Endodermal cell (in vitro differentiated cells): ENCODE data around the gene MSL3B.

Source experiments
- DNase-seq: peaks from one replicate; pipeline ENCODE4 v3.0.0-alpha.2; 2017
- H3K27ac ChIP-seq: 2 replicates; pipeline ENCODE4 v1.5.1; 2013; ENCODE audit warnings: mild to moderate bottlenecking, low read depth, low read length, moderate library complexity
- H3K27me3 ChIP-seq: 2 replicates; pipeline ENCODE4 v1.6.1; 2013; ENCODE audit warnings: mild to moderate bottlenecking, low read length, moderate library complexity; ENCODE audit not compliant: insufficient read depth, control insufficient read depth, poor library complexity, severe bottlenecking
- H3K36me3 ChIP-seq: 2 replicates; pipeline ENCODE4 v1.7.0; 2013; ENCODE audit warnings: mild to moderate bottlenecking, low read length, moderate library complexity; ENCODE audit not compliant: control insufficient read depth, insufficient read depth
- H3K4me1 ChIP-seq: one replicate; pipeline ENCODE4 v1.7.0; 2013; ENCODE audit warnings: low read length; ENCODE audit not compliant: control insufficient read depth, insufficient read depth
- H3K4me3 ChIP-seq: 2 replicates; pipeline ENCODE4 v1.5.1; 2013; ENCODE audit warnings: mild to moderate bottlenecking, low read length, moderate library complexity
- H3K9ac ChIP-seq: 2 replicates; pipeline ENCODE4 v1.6.1; 2013; ENCODE audit warnings: mild to moderate bottlenecking, low read length, moderate library complexity; ENCODE audit not compliant: poor library complexity, severe bottlenecking; ENCODE audit errors: extremely low read depth
- H3K9me3 ChIP-seq: 2 replicates; pipeline ENCODE4 v1.6.1; 2013; ENCODE audit warnings: mild to moderate bottlenecking, low read length, moderate library complexity; ENCODE audit not compliant: control insufficient read depth
- H3K27ac Mint-ChIP-seq: 2 replicates; pipeline ENCODE4 v1.8.0; 2020; ENCODE audit warnings: mixed read lengths
- H3K27me3 Mint-ChIP-seq: 2 replicates; pipeline ENCODE4 v1.8.0; 2021; ENCODE audit warnings: mild to moderate bottlenecking, mixed read lengths; ENCODE audit not compliant: insufficient read depth
- H3K36me3 Mint-ChIP-seq: 2 replicates; pipeline ENCODE4 v1.8.0; 2020; ENCODE audit warnings: low read depth, mixed read lengths
- H3K4me1 Mint-ChIP-seq: 2 replicates; pipeline ENCODE4 v1.8.0; 2020; ENCODE audit warnings: mixed read lengths
- H3K4me3 Mint-ChIP-seq: 2 replicates; pipeline ENCODE4 v1.8.0; 2020; ENCODE audit warnings: mild to moderate bottlenecking, moderate library complexity, mixed read lengths
- H3K9me3 Mint-ChIP-seq: 2 replicates; pipeline ENCODE4 v1.8.0; 2020; ENCODE audit warnings: mild to moderate bottlenecking, mixed read lengths
- WGBS, 2 experiments: methylation state at CpG; one replicate each; pipeline versions ENCODE4 v1.1.5 to v1.1.7; 2013; ENCODE audit warnings: missing lambda C conversion rate in 2 of 2, mixed read lengths in 1 of 2; ENCODE audit not compliant: insufficient coverage in 1 of 2, insufficient read length in 1 of 2; 5-methylcytosine and 5-hydroxymethylcytosine counted together
- TF ChIP-seq, protein P1 (sequence below): fragments of 200-600 bp; sonication (generic); conservative IDR thresholded peaks from 2 replicates; pipeline ENCODE4 v1.5.0; 2021; ENCODE audit warnings: antibody characterized with exemption, mild to moderate bottlenecking

Gene MSL3B

DNA sequence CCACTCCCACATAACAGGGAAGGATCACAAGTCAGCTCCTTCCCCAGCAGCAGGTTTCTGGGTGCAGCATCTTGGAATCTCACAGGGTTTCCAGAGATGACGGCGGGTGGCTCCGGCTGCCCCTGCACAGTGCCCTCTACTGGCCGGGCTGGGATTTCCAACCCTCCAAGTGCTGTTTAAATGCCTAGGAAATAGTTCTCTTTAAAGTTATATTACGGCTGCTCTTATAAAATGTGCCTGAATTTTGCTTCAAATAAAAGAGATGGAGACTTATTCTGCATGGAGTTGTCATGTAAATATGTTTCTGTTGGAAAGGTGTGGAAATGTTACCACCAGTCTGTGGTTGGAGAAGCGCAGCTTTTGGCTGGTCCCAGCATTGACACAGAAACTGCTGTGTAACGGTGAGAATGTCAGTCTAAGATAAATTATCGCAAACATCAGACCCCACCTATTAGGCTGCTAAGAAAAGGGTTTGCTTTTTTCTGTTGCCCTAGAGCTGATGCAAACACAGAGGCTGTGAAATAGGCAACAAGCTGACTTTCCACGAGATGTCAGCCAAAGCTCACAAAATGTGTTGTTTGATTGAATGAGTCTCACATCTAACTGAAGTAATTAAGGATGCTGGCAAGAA is 10.6 kb downstream of the MSL3B start:
- H3K4me1 ChIP-seq, result peaks cover 2% of the 10 kb centered on the region
- no peak overlapping the region for H3K4me3 ChIP-seq
- no peaks in the 10 kb centered on the region for H3K9me3 ChIP-seq
- H3K4me1 Mint-ChIP-seq, result peaks cover 11% of the 10 kb centered on the region
- WGBS, 2 experiments, result 75 to 76% methylated on average over 4 to 9 of the region's 9 CpGs
- no peaks in the 10 kb centered on the region for H3K27me3 ChIP-seq
- no peak overlapping the region for H3K4me3 Mint-ChIP-seq
- no peaks in the 10 kb centered on the region for H3K27me3 Mint-ChIP-seq
- no peak overlapping the region for H3K27ac ChIP-seq
- peaks cover 2% of the 10 kb centered on the region for H3K9me3 Mint-ChIP-seq
- DNase-seq, result peak; percentile 91
- H3K36me3 Mint-ChIP-seq, result peaks cover 10% of the 10 kb centered on the region
- H3K9ac ChIP-seq, result no peak overlapping the region
- H3K36me3 ChIP-seq, result peaks cover 8% of the 10 kb centered on the region
- no peak overlapping the region for H3K27ac Mint-ChIP-seq
- TF ChIP-seq, protein P1, sequence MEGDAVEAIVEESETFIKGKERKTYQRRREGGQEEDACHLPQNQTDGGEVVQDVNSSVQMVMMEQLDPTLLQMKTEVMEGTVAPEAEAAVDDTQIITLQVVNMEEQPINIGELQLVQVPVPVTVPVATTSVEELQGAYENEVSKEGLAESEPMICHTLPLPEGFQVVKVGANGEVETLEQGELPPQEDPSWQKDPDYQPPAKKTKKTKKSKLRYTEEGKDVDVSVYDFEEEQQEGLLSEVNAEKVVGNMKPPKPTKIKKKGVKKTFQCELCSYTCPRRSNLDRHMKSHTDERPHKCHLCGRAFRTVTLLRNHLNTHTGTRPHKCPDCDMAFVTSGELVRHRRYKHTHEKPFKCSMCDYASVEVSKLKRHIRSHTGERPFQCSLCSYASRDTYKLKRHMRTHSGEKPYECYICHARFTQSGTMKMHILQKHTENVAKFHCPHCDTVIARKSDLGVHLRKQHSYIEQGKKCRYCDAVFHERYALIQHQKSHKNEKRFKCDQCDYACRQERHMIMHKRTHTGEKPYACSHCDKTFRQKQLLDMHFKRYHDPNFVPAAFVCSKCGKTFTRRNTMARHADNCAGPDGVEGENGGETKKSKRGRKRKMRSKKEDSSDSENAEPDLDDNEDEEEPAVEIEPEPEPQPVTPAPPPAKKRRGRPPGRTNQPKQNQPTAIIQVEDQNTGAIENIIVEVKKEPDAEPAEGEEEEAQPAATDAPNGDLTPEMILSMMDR, result peak; percentile 93

DNA sequence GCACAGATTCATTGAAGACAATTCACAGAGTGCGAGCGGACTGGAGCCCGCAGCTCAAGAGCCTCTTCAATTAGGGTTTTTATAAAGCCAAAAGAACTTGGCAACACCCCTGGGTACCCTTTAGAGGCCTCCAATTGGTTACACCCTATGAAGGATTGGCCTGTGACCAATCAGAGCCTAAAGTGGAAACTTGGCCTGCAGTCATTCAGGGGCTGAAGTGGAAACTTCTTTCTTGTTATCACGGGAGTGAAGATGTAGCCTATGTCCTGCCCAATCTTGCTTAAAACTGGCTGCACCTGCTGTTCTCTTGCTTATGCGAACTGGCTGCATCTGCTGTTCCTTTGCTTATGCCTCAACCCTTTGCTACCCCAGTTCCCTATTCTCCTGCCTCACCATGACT is 12.0 kb downstream of the MSL3B start:
- H3K4me1 Mint-ChIP-seq, result peaks cover 19% of the 10 kb centered on the region
- Histone ChIP-seq H3K9ac (no peak overlapping the region), H3K27ac (no peak overlapping the region), H3K36me3 (peaks cover 20% of the 10 kb centered on the region), H3K4me3 (no peak overlapping the region), H3K9me3 (no peaks in the 10 kb centered on the region), H3K4me1 (peaks cover 2% of the 10 kb centered on the region), H3K27me3 (no peaks in the 10 kb centered on the region)
- H3K36me3 Mint-ChIP-seq, result peaks cover 14% of the 10 kb centered on the region
- DNase-seq, result no peak
- TF ChIP-seq, protein P1, result no peak
- WGBS, 2 experiments, result 97 to 100% methylated on average over 5 of the region's 5 CpGs
- H3K27ac Mint-ChIP-seq, result no peak overlapping the region
- H3K4me3 Mint-ChIP-seq, result no peak overlapping the region
- no peaks in the 10 kb centered on the region for H3K27me3 Mint-ChIP-seq
- H3K9me3 Mint-ChIP-seq, result peaks cover 2% of the 10 kb centered on the region

DNA sequence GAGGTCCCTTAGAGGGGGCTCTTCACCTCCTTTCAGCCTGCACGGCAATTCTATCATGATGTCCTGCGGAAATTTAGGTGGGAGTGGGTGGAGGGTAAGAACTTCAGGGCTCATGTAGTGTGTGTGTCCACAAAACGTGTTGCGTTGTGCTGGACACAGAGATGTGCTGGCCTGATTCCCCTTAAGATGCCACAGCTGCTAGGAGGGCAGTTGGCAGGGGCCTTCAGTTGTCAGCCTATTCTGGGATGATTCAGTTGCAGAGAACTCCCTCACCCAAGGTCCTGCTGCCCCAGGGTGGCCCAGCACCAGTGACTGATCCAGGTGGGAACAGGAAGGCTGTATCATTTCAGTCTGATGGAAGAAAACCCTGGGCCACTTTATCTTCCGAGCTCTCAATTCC is 12.8 kb downstream of the MSL3B start:
- no peak overlapping the region for H3K27ac ChIP-seq
- H3K4me3 ChIP-seq, result peak overlapping the region; percentile 90

More for the DNA sequence above, 12.8 kb downstream of the MSL3B start:
- TF ChIP-seq, protein P1, result no peak
- no peak overlapping the region for H3K9ac ChIP-seq
- H3K9me3 ChIP-seq, result no peaks in the 10 kb centered on the region
- H3K4me1 ChIP-seq, result peaks cover 2% of the 10 kb centered on the region
- WGBS, 2 experiments, result 88 to 93% methylated on average over 2 to 5 of the region's 5 CpGs
- Mint-ChIP-seq H3K27me3 (no peaks in the 10 kb centered on the region), H3K27ac (no peak overlapping the region), H3K4me3 (peak overlapping the region; percentile 99), H3K4me1 (peaks cover 19% of the 10 kb centered on the region), H3K36me3 (peaks cover 17% of the 10 kb centered on the region), H3K9me3 (peaks cover 2% of the 10 kb centered on the region)
- DNase-seq, result no peak
- H3K27me3 ChIP-seq, result no peaks in the 10 kb centered on the region
- peaks cover 28% of the 10 kb centered on the region for H3K36me3 ChIP-seq
